GM21529 (cell line): Measurements from ENCODE around the gene PCDH9.

Experiments
- ATAC-seq: cut with Tn5 transposase; IDR thresholded peaks from one replicate; pipeline ENCODE4 v1.9.1; 2021; ENCODE audit not compliant: unreplicated experiment

PCDH9 gene

GRCh38 chr13:66681403-66681802 is 548.7 kb downstream of the PCDH9 start:
- ATAC-seq = no peak

GRCh38 chr13:66680031-66680430 is 550.1 kb downstream of the PCDH9 start:
- ATAC-seq = no peak

GRCh38 chr13:66675620-66676019 is 554.5 kb downstream of the PCDH9 start:
- ATAC-seq = no peak

- no peak for ATAC-seq
Measured at GRCh38 chr13:66673401-66673800, 556.7 kb downstream of the PCDH9 start.

- ATAC-seq = no peak
Measured at GRCh38 chr13:66665991-66666390, 564.1 kb downstream of the PCDH9 start.

GRCh38 chr13:66663711-66664110 is 566.4 kb downstream of the PCDH9 start:
- ATAC-seq = no peak

GRCh38 chr13:66663206-66663605 is 566.9 kb downstream of the PCDH9 start:
- ATAC-seq = no peak

- ATAC-seq = no peak
Measured at GRCh38 chr13:66661336-66661735, 568.8 kb downstream of the PCDH9 start.

- no peak for ATAC-seq
Measured at GRCh38 chr13:66660468-66660813, 569.7 kb downstream of the PCDH9 start.

- ATAC-seq = peak; percentile 58
Measured at GRCh38 chr13:66659701-66660467, 570.3 kb downstream of the PCDH9 start.

GRCh38 chr13:66659286-66659685 is 570.9 kb downstream of the PCDH9 start:
- ATAC-seq = no peak

GRCh38 chr13:66657165-66657881 is 572.8 kb downstream of the PCDH9 start:
- ATAC-seq = no peak

GRCh38 chr13:66655847-66656454 is 574.2 kb downstream of the PCDH9 start:
- no peak for ATAC-seq

- no peak for ATAC-seq
Measured at GRCh38 chr13:66644855-66645460, 585.2 kb downstream of the PCDH9 start.

- ATAC-seq = no peak
Measured at GRCh38 chr13:66640231-66640630, 589.9 kb downstream of the PCDH9 start.

- no peak for ATAC-seq
Measured at GRCh38 chr13:66639044-66639443, 591.1 kb downstream of the PCDH9 start.

- no peak for ATAC-seq
Measured at GRCh38 chr13:66635526-66635925, 594.6 kb downstream of the PCDH9 start.

GRCh38 chr13:66634384-66634783 is 595.8 kb downstream of the PCDH9 start:
- no peak for ATAC-seq

- ATAC-seq = no peak
Measured at GRCh38 chr13:66627512-66627911, 602.6 kb downstream of the PCDH9 start.

- ATAC-seq = no peak
Measured at GRCh38 chr13:66624302-66624701, 605.8 kb downstream of the PCDH9 start.

- no peak for ATAC-seq
Measured at GRCh38 chr13:66623129-66623820, 606.9 kb downstream of the PCDH9 start.
